ENCODE results near the gene FAM81A. TPM values are rescaled to one million over a fixed set of nuclear protein-coding genes. Genes with fewer than 3 reads are reported as not detected.

FAM81A gene
- polyA plus RNA-seq, 10 donors: 0.74 to 2.1 (median 1.1) TPM

Other genes with a start within 250 kb of the FAM81A start
- gene LDHAL6B, start 231.3 kb upstream of the FAM81A start, polyA plus RNA-seq (ENCODE audit: insufficient read length in 10 of 10): under 1 TPM in 3 of 10 donors, not detected in 7; 0.08 to 0.27 (median 0.13) TPM
- gene MYO1E, start 65.3 kb upstream of the FAM81A start, polyA plus RNA-seq (ENCODE audit: insufficient read length in 10 of 10): 10 to 100 TPM; 30.4 to 45.6 (median 41.7) TPM
- under 1 TPM in 9 of 10 donors, not detected in 1; 0.05 to 0.60 (median 0.22) TPM for gene GCNT3, start 173.6 kb downstream of the FAM81A start, polyA plus RNA-seq (ENCODE audit: insufficient read length in 10 of 10)
- gene GTF2A2, start 219.3 kb downstream of the FAM81A start, polyA plus RNA-seq (ENCODE audit: insufficient read length in 10 of 10): 100 to 1,000 TPM in 7 of 10 donors, 10 to 100 TPM in 3; 94.5 to 119 (median 112) TPM